NT2/D1 (cell line): ENCODE results near the gene CDH4.

Source experiments
- DNase-seq: peaks from one replicate; pipeline ENCODE4 v3.0.0-alpha.2; 2011; ENCODE audit warnings: low read depth, low spot score
- H3K27me3 ChIP-seq: 2 replicates; pipeline ENCODE4 v1.6.0; 2011; ENCODE audit warnings: mild to moderate bottlenecking; ENCODE audit not compliant: insufficient read length, insufficient read depth
- H3K36me3 ChIP-seq: 2 replicates; pipeline ENCODE4 v1.6.1; 2011; ENCODE audit warnings: mild to moderate bottlenecking, low read length, mixed read lengths; ENCODE audit not compliant: insufficient read depth, insufficient read length
- H3K4me1 ChIP-seq: 2 replicates; pipeline ENCODE4 v1.5.1; 2011; ENCODE audit not compliant: insufficient read depth, insufficient read length
- H3K4me3 ChIP-seq: 2 replicates; pipeline ENCODE4 v1.5.1; 2011; ENCODE audit warnings: low read depth; ENCODE audit not compliant: insufficient read length
- H3K9ac ChIP-seq: 2 replicates; pipeline ENCODE4 v1.6.0; 2011; ENCODE audit warnings: low read depth; ENCODE audit not compliant: insufficient read length
- H3K9me3 ChIP-seq: 2 replicates; pipeline ENCODE4 v1.5.1; 2011; ENCODE audit warnings: mild to moderate bottlenecking, low read length; ENCODE audit not compliant: insufficient read depth
- SUZ12 ChIP-seq: IDR thresholded peaks from 2 replicates; pipeline ENCODE4 v1.6.1; 2011; ENCODE audit not compliant: insufficient read length, insufficient read depth; ENCODE audit errors: extremely low read depth
- YY1 ChIP-seq: IDR thresholded peaks from 2 replicates; pipeline ENCODE4 v1.6.1; 2011; ENCODE audit not compliant: insufficient read length, insufficient read depth
- ZNF274 ChIP-seq: IDR thresholded peaks from 2 replicates; pipeline ENCODE4 v1.6.1; 2011; ENCODE audit warnings: mild to moderate bottlenecking, low read depth, low read length

Gene CDH4

GRCh38 chr20:61332016-61332975 lies 80.2 kb downstream of the CDH4 start:
- no peaks in the 10 kb centered on the region for H3K36me3 ChIP-seq
- H3K9ac ChIP-seq, result no peak overlapping the region
- no peak for DNase-seq
- H3K27me3 ChIP-seq, result peaks cover 87% of the 10 kb centered on the region
- no peak for TF ChIP-seq ZNF274
- TF ChIP-seq SUZ12, result no peak
- no peak for TF ChIP-seq YY1
- H3K9me3 ChIP-seq, result no peaks in the 10 kb centered on the region
- no peaks in the 10 kb centered on the region for H3K4me1 ChIP-seq
- no peak overlapping the region for H3K4me3 ChIP-seq

GRCh38 chr20:61333484-61334108 lies 81.5 kb downstream of the CDH4 start:
- Histone ChIP-seq H3K9me3 (no peaks in the 10 kb centered on the region), H3K9ac (no peak overlapping the region), H3K4me1 (no peaks in the 10 kb centered on the region), H3K27me3 (peaks cover 90% of the 10 kb centered on the region), H3K4me3 (no peak overlapping the region), H3K36me3 (no peaks in the 10 kb centered on the region)
- no peak for DNase-seq
- TF ChIP-seq SUZ12 (no peak), ZNF274 (no peak), YY1 (no peak)

- Histone ChIP-seq H3K4me3 (no peak overlapping the region), H3K4me1 (no peaks in the 10 kb centered on the region), H3K27me3 (peaks cover 99% of the 10 kb centered on the region), H3K9me3 (no peaks in the 10 kb centered on the region), H3K9ac (no peak overlapping the region), H3K36me3 (no peaks in the 10 kb centered on the region)
- no peak for DNase-seq
- no peak for TF ChIP-seq SUZ12
- TF ChIP-seq ZNF274, result no peak
- no peak for TF ChIP-seq YY1
Observed at GRCh38 chr20:61340157-61340556, 88.1 kb downstream of the CDH4 start.

- no peaks in the 10 kb centered on the region for H3K9me3 ChIP-seq
- peaks cover 95% of the 10 kb centered on the region for H3K27me3 ChIP-seq
- H3K9ac ChIP-seq, result no peak overlapping the region
- no peaks in the 10 kb centered on the region for H3K36me3 ChIP-seq
- no peak for DNase-seq
- TF ChIP-seq ZNF274 (no peak), SUZ12 (no peak), YY1 (no peak)
- no peak overlapping the region for H3K4me3 ChIP-seq
- H3K4me1 ChIP-seq, result no peaks in the 10 kb centered on the region
Observed at GRCh38 chr20:61341605-61342004, 89.5 kb downstream of the CDH4 start.

GRCh38 chr20:61343934-61344333 lies 91.9 kb downstream of the CDH4 start:
- Histone ChIP-seq H3K9me3 (peaks cover 12% of the 10 kb centered on the region; the same call in 1 of the 2 replicates), H3K36me3 (no peaks in the 10 kb centered on the region), H3K4me1 (no peaks in the 10 kb centered on the region), H3K27me3 (peaks cover 95% of the 10 kb centered on the region), H3K9ac (no peak overlapping the region), H3K4me3 (no peak overlapping the region)
- no peak for DNase-seq
- TF ChIP-seq ZNF274, result no peak
- no peak for TF ChIP-seq YY1
- TF ChIP-seq SUZ12, result no peak

- H3K36me3 ChIP-seq, result no peaks in the 10 kb centered on the region
- H3K4me3 ChIP-seq, result no peak overlapping the region
- H3K4me1 ChIP-seq, result no peaks in the 10 kb centered on the region
- peaks cover 87% of the 10 kb centered on the region for H3K27me3 ChIP-seq
- no peak overlapping the region for H3K9ac ChIP-seq
- DNase-seq, result no peak
- TF ChIP-seq ZNF274, result no peak
- no peak for TF ChIP-seq YY1
- no peak for TF ChIP-seq SUZ12
- peaks cover 21% of the 10 kb centered on the region; the same call in 1 of the 2 replicates for H3K9me3 ChIP-seq
Observed at GRCh38 chr20:61345656-61346055, 93.6 kb downstream of the CDH4 start.

GRCh38 chr20:61346996-61347395 lies 94.9 kb downstream of the CDH4 start:
- H3K4me1 ChIP-seq, result no peaks in the 10 kb centered on the region
- TF ChIP-seq ZNF274 (no peak), YY1 (no peak), SUZ12 (no peak)
- H3K9ac ChIP-seq, result no peak overlapping the region
- H3K36me3 ChIP-seq, result no peaks in the 10 kb centered on the region
- peaks cover 21% of the 10 kb centered on the region; the same call in 1 of the 2 replicates for H3K9me3 ChIP-seq
- peaks cover 74% of the 10 kb centered on the region for H3K27me3 ChIP-seq
- no peak for DNase-seq
- H3K4me3 ChIP-seq, result no peak overlapping the region
